Fibroblast of peridontal ligament (primary cell): ENCODE data around the gene SPRTN.

Source experiments
- DNase-seq: peaks from one replicate; pipeline ENCODE4 v3.0.0-alpha.2; 2010; ENCODE audit errors: extremely low read depth

Gene SPRTN

GRCh38 chr1:231338270-231339128, at the start of gene SPRTN:
Gene SPRTN, plus strand, starts transcription at chr1:231338293. Its CDS starts 91 bp downstream, at chr1:231338384.
- DNase-seq = no peak

GRCh38 chr1:231295938-231296337, 42.2 kb upstream of the SPRTN start:
- no peak for DNase-seq

GRCh38 chr1:231301990-231302389, 36.1 kb upstream of the SPRTN start:
- DNase-seq = no peak

- DNase-seq = no peak
Observed at GRCh38 chr1:231310391-231310934, 27.6 kb upstream of the SPRTN start.

- no peak for DNase-seq
Observed at GRCh38 chr1:231311720-231312431, 26.2 kb upstream of the SPRTN start.

- DNase-seq = no peak
Observed at GRCh38 chr1:231312432-231312788, 25.7 kb upstream of the SPRTN start.

GRCh38 chr1:231313661-231314060, 24.4 kb upstream of the SPRTN start:
- no peak for DNase-seq

GRCh38 chr1:231315887-231316286, 22.2 kb upstream of the SPRTN start:
- no peak for DNase-seq

- no peak for DNase-seq
Observed at GRCh38 chr1:231317306-231318014, 20.6 kb upstream of the SPRTN start.

- no peak for DNase-seq
Observed at GRCh38 chr1:231318015-231318355, 20.1 kb upstream of the SPRTN start.

GRCh38 chr1:231318568-231318967, 19.5 kb upstream of the SPRTN start:
- DNase-seq = no peak

GRCh38 chr1:231319080-231319479, 19.0 kb upstream of the SPRTN start:
- DNase-seq = no peak

- no peak for DNase-seq
Observed at GRCh38 chr1:231322880-231323530, 15.1 kb upstream of the SPRTN start.

- DNase-seq = no peak
Observed at GRCh38 chr1:231324660-231325059, 13.4 kb upstream of the SPRTN start.

GRCh38 chr1:231326248-231326647, 11.8 kb upstream of the SPRTN start:
- no peak for DNase-seq

GRCh38 chr1:231327617-231328016, 10.5 kb upstream of the SPRTN start:
- DNase-seq = no peak

- no peak for DNase-seq
Observed at GRCh38 chr1:231329483-231329882, 8.6 kb upstream of the SPRTN start.

- DNase-seq = no peak
Observed at GRCh38 chr1:231332761-231333160, 5.3 kb upstream of the SPRTN start.

- no peak for DNase-seq
Observed at GRCh38 chr1:231334079-231334666, 3.9 kb upstream of the SPRTN start.

GRCh38 chr1:231334952-231335351, 3.1 kb upstream of the SPRTN start:
- DNase-seq = no peak
